Measurements from ENCODE around the gene NUDT3. TPM values are rescaled to one million over a fixed set of nuclear protein-coding genes. Genes with fewer than 3 reads are reported as not detected.

NUDT3 gene
- polyA plus RNA-seq, 3 donors: 9.3 to 33.3 (median 10.9) TPM

- Mint-ChIP-seq H3K4me3 (peak overlapping the region; percentile 69 to 94), H3K9me3 (peaks cover 4 to 16% (median 13%) of the 10 kb centered on the region in 7 donors), H3K27ac (peak overlapping the region in 6 of 7 donors; percentile 89 to 95 (median 92)), H3K36me3 (no peaks in the 10 kb centered on the region), H3K4me1 (peaks cover 23% of the 10 kb centered on the region), H3K27me3 (ENCODE audit: low read depth in 3 of 3) (peaks cover 0 to 4% (median 0%) of the 10 kb centered on the region in 3 donors)
- DNase-seq: peak; percentile 54 to 79 (median 67)
- peaks cover 30 to 42% of the 10 kb centered on the region in 2 donors for H3K4me1 ChIP-seq (ENCODE audit: control insufficient read depth in 1 of 2, insufficient read depth in 2 of 2, low read length in 2 of 2)
- no peak for TF ChIP-seq CTCF (IDR thresholded peaks at IDR 0.05)
- peak overlapping the region; percentile 96 for H3K9ac ChIP-seq (ENCODE audit: insufficient read depth, low read length, poor library complexity, severe bottlenecking)
- H3K4me2 ChIP-seq (replicated peaks; ENCODE audit: extremely low read depth, low read length, poor library complexity, severe bottlenecking): peak overlapping the region; percentile 79
- H3K27ac ChIP-seq (ENCODE audit: low read depth in 1 of 2, low read length in 2 of 2): peak overlapping the region; percentile 59 to 95
- H3K36me3 ChIP-seq (replicated peaks in 1 of 2; ENCODE audit: control insufficient read depth in 1 of 2, insufficient read depth in 2 of 2, low read length in 2 of 2): no peaks in the 10 kb centered on the region
- peaks cover 32% of the 10 kb centered on the region for H4K20me1 ChIP-seq (ENCODE audit: insufficient read depth, low read length)
- H3K27me3 ChIP-seq (ENCODE audit: control insufficient read depth in 2 of 2, insufficient read depth in 2 of 2, low read length in 2 of 2): no peaks in the 10 kb centered on the region
- WGBS (ENCODE audit: insufficient coverage): 0% methylated on average over 2 of the region's 16 CpGs
- H2AFZ ChIP-seq (ENCODE audit: insufficient read depth, low read depth, low read length, poor library complexity, severe bottlenecking): peak overlapping the region; percentile 66
- intact Hi-C loops (cut with micrococcal nuclease): loop anchor here in 1 of 2 donors (1.0 to 5.0 kb wide), 2 partner anchors 61 to 145 kb away; no protein-coding TSS in a partner anchor
- peaks cover 47% of the 10 kb centered on the region for H3K79me2 ChIP-seq (ENCODE audit: insufficient read depth, low read length)
- H3K4me3 ChIP-seq (replicated peaks in 1 of 3; ENCODE audit: low read depth in 2 of 3, low read length in 3 of 3): peak overlapping the region; percentile 34 to 93 (median 36)
- peaks cover 7 to 11% of the 10 kb centered on the region in 2 donors for H3K9me3 ChIP-seq (replicated peaks in 1 of 2; ENCODE audit: control insufficient read depth in 1 of 2, insufficient read depth in 1 of 2, low read length in 2 of 2)
Measured at GRCh38 chr6:34393191-34393965, 909 bp upstream of the NUDT3 start.

DNA sequence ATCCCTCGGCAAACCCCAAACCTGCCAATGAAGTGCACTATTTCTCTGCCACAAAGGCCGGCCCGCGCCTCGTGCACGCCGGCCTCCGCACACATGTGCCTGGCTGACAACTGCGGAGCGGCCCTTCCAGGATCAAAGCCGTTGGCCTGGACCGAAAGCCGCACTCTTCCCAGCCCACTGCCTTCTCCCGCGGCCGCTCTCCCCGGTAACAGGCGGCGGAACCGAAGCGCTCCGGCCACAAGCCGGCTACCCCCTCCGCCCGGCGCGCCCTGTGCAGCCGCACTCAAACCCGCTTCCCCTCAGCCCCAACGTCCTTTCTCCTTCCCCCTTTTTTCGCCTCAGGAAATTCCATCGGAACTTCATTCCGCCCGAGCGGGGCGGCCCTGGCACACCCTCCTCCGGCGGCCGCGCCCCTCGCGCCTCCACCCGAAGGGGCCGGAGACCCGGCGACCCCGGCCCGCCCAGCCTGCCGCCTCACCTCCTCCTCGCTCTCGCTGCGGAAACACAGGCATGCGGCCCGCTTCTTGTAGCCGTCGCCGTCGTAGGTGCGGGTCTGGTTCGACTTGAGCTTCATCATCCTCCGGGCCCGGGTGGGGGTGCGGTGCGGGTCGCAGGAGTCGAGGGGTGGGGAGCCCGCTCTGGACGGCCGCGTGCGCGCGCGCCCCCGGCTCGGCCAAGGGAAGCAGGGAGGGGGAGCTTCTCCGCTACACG lies 528 bp downstream of the NUDT3 start:
- TF ChIP-seq CTCF (IDR thresholded peaks at IDR 0.05): no peak
- WGBS (ENCODE audit: insufficient coverage): under 1% methylated on average over 78 of the region's 78 CpGs
- Mint-ChIP-seq H3K4me3 (no peak overlapping the region), H3K9me3 (peaks cover 4 to 16% (median 13%) of the 10 kb centered on the region in 7 donors), H3K36me3 (peaks cover 1 to 3% of the 10 kb centered on the region in 2 donors), H3K27ac (no peak overlapping the region), H3K4me1 (peaks cover 25% of the 10 kb centered on the region), H3K27me3 (ENCODE audit: low read depth in 3 of 3) (peaks cover 0 to 4% (median 0%) of the 10 kb centered on the region in 3 donors)
- DNase-seq: peak; percentile 37 to 67 (median 46)
- peak overlapping the region; percentile 79 for H3K4me2 ChIP-seq (replicated peaks; ENCODE audit: extremely low read depth, low read length, poor library complexity, severe bottlenecking)
- H3K36me3 ChIP-seq (replicated peaks in 1 of 2; ENCODE audit: control insufficient read depth in 1 of 2, insufficient read depth in 2 of 2, low read length in 2 of 2): no peaks in the 10 kb centered on the region
- H3K4me3 ChIP-seq (replicated peaks in 1 of 3; ENCODE audit: low read depth in 2 of 3, low read length in 3 of 3): peak overlapping the region; percentile 77 to 93 (median 87)
- H3K27ac ChIP-seq (ENCODE audit: low read depth in 1 of 2, low read length in 2 of 2): peak overlapping the region; percentile 84 to 95
- no peaks in the 10 kb centered on the region for H3K27me3 ChIP-seq (ENCODE audit: control insufficient read depth in 2 of 2, insufficient read depth in 2 of 2, low read length in 2 of 2)
- H2AFZ ChIP-seq (ENCODE audit: insufficient read depth, low read depth, low read length, poor library complexity, severe bottlenecking): peak overlapping the region; percentile 94
- H3K79me2 ChIP-seq (ENCODE audit: insufficient read depth, low read length): peaks cover 62% of the 10 kb centered on the region
- peaks cover 7 to 11% of the 10 kb centered on the region in 2 donors for H3K9me3 ChIP-seq (replicated peaks in 1 of 2; ENCODE audit: control insufficient read depth in 1 of 2, insufficient read depth in 1 of 2, low read length in 2 of 2)
- peaks cover 44% of the 10 kb centered on the region for H4K20me1 ChIP-seq (ENCODE audit: insufficient read depth, low read length)
- intact Hi-C loops (cut with micrococcal nuclease): loop anchor here in 1 of 2 donors (2.0 to 5.0 kb wide), 2 partner anchors 15 to 60 kb away; no protein-coding TSS in a partner anchor
- H3K9ac ChIP-seq (ENCODE audit: insufficient read depth, low read length, poor library complexity, severe bottlenecking): peak overlapping the region; percentile 96
- peaks cover 30 to 42% of the 10 kb centered on the region in 2 donors for H3K4me1 ChIP-seq (ENCODE audit: control insufficient read depth in 1 of 2, insufficient read depth in 2 of 2, low read length in 2 of 2)
